ENCODE results near the gene ZNF865.
A peak's percentile ranks its signal among the peaks of the same experiment; 100 is the strongest.
"Not testable (repeated sequence)": the region's sequence is repeated elsewhere in the genome, so short reads cannot be mapped to it uniquely, and the experiment has no call there.

The ZNF865 gene

DNA sequence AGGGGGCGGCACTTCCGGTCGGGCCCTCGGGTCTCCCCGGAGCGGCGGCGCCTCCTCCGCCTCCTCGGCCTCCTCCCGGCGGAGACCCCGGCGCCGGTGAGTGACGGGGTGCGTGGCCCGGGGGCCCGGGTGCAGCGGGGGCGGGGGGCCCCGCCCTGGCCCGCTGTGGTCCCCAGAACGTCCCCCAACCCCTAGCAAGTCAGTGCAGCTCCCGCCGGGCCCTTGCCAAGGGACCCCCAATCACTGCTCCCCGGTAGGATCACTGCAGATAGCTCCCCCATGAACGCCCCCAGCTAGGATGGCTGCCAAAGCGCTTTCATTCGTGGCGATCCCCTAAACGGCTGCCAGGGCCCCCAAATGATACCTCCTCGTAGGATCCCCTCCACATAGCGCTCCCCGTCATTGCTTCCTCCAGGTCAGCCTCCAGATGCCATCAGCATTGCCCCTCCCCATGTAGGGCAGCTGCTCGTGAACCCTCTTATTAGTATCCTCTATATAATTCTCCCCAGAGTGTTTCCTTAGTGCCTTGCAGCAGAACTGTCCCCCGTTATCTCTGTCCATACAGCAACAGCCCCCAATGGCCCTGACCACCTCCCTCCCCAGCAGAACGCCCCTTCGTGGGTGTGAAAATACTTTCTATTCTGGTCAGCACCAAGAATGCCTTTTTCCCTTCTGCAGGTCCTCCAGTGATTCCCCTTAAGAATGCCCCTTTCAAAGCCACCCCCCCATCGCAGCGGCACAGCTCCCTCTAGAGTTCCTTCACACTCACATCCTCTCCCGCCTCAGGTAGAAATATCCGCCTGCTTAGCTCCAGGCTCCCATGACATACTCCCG is at the start of gene ZNF865:
TSS of gene ZNF865 (plus strand) at position 11 of the 834 bp plus-strand sequence. CDS start 7,972 bp downstream, outside the sequence.
- DNase-seq = peak; percentile 71 to 77

DNA sequence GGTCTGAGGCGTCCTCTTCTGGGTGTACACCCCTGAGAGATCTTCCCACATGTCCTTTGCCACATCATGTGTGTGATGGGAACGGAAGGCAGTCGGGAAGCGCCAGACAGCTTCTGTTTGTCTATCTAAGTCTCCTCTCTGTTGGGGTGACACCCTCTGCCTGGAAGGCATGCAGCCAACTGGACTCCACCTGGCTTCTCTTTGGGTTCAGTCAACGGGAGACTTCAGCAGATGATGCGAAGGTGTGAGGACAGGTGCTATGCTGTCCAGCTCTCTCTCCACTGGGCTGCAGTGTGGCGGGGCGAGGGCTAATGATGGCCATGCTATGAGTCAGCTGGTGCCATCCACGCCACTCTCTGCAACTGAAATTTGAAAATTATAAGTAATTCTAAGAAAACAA is 45.8 kb upstream of the ZNF865 start:
- no peak for DNase-seq

DNA sequence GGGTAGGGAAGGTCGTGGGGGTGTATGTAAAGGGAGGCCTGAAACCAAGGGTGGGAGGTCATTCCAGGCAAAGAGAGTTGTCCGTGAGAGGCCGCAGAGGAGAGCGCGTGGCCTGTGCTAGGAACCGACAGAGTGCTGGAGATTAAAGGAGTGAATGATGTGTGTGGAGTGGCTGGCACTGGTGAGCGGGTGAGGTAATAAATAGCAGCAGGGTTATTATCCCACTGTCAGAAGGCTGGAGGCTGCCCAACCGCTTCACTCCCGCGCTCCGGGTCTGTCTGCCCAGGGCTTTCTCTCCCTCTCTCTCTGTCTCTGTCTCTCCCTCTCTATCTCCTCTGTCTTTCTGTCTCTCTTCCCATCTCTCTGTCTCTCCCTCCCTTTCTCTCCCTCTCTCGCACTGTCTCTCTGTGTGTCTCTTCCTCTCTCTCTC is 42.2 kb upstream of the ZNF865 start:
- no peak for DNase-seq

DNA sequence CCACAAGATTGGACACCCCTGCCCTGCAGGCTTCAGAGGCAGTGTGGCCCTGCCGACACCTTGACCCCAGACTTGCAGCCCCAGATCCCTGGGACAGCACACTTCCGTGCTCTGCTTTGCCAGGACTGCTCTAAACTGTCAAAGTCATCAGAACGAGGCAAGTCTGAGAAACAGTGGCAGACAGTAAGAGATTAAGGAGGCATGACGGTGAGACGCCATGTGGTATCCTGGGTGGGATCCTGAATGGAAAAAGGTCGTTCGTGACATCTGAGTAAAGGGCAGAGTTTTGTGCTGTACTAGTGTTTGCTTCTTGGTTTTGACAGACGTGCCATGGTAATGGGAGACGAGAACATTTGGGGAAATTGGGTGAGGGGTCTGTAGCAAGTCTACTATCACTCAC is 38.6 kb upstream of the ZNF865 start:
- DNase-seq = no peak

DNA sequence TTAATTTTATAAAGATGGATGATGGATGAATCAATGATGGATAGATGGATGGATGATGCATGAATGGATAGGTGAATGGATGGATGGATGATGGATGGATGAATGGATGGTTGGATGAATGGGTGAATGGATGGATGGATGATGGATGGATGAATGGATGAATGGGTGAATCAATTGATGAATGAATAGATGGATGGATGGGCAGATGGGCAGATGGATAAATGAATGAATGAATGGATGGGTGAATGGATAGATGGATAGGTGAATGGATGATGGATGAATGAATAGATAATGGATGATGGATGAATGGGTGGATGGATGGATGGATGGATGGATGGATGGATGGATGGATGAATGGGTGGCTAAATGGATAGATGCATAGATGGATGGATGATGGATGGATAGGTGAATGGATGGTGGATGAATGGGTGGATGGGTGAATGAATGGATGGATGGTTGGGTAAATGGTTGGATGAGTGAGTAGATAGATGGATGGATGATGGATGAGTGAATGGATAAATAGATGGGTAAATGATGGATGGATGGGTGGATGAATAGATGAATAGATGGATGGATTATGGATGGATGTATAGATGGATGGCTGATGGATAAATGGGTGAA is 37.6 kb upstream of the ZNF865 start:
- no peak for DNase-seq

DNA sequence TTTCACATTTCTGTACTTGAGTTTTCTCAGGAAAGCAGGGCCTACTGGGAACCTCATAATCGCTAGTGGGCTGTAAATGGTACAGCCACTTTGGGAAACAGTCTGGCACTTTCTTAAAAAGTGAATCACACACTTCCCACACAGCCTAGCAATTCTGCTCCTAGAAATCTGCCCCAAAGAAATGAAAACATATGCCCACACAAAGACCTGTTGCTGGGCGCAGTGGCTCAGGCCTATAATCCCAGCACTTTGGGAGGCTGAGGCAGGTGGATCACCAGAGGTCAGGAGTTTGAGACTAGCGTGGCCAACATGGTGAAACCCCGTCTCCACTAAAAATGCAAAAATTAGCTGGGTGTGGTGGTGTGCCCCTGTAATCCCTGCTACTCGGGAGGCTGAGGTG is 36.0 kb upstream of the ZNF865 start:
- DNase-seq = not testable (repeated sequence)

DNA sequence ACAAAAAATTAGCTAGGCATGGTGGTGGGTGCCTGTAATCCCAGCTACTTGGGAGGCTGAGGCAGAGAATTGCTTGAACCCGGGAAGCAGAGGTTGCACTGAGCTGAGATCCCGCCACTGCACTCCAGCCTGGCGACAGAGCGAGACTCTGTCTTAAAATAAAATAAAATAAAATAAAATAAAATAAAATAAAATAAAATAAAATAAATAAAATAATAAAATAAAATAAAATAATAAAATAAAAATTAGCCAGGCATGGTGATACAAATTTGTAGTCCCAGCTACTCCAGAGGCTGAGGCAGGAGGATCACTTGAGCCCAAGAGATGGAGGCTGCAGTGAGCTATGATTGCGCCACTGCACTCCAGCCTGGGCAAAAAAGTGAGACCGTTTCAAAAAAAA is 31.5 kb upstream of the ZNF865 start:
- not testable (repeated sequence) for DNase-seq

DNA sequence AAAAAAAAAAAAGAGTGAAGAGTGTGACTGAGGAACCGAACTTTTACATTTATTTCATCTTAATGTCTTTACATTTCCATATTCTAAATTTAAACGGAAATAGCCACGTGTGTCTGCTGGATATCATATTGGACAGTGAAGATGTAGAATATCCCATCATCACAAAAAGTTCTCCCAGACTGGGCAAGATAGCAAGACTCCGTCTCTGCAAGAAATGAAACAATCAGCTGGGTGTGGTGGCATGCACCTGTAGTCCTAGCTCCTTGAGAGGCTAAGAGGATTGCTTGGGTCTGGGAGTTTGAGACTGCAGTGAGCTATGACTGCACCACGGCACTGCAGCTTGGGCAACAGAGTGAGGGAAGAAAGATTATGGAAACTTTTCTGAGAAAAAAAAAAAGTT is 28.7 kb upstream of the ZNF865 start:
- no peak for DNase-seq

DNA sequence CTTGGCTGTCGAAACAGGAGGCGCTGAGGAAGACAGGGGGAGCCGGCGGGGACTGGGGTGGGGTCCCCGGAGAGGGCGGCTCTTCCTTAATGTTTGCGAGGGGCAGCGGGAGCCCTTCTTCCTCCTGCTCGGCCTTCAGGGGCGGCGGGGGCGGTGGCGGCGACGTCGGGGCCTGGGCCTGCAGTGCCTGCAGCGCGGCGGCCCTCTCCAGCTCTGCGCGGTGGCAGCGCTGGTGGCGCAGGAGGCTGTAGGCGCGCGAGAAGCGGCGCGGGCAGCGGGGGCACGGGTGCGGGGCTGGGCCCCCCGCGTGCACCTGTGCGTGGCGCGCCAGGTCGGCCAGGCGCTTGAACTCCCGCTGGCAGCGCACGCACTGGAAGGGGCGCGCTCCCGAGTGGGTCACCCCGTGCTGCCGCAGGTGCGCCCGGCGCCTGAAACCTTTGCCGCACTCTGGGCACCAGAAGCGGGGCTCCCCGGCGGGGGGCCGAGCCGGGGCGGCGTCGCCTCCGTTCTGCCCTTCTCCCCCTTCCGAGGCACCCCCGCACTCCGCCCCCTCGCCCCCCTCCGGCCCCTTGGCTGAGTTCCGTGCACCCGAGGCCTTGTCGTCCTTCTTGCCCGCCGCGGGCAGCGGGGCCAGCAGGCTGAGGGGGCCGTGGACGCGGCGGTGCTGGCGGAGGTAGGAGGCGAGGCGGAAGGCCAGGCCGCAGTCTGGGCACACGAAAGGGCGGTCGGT is 27.3 kb upstream of the ZNF865 start:
- no peak for DNase-seq

DNA sequence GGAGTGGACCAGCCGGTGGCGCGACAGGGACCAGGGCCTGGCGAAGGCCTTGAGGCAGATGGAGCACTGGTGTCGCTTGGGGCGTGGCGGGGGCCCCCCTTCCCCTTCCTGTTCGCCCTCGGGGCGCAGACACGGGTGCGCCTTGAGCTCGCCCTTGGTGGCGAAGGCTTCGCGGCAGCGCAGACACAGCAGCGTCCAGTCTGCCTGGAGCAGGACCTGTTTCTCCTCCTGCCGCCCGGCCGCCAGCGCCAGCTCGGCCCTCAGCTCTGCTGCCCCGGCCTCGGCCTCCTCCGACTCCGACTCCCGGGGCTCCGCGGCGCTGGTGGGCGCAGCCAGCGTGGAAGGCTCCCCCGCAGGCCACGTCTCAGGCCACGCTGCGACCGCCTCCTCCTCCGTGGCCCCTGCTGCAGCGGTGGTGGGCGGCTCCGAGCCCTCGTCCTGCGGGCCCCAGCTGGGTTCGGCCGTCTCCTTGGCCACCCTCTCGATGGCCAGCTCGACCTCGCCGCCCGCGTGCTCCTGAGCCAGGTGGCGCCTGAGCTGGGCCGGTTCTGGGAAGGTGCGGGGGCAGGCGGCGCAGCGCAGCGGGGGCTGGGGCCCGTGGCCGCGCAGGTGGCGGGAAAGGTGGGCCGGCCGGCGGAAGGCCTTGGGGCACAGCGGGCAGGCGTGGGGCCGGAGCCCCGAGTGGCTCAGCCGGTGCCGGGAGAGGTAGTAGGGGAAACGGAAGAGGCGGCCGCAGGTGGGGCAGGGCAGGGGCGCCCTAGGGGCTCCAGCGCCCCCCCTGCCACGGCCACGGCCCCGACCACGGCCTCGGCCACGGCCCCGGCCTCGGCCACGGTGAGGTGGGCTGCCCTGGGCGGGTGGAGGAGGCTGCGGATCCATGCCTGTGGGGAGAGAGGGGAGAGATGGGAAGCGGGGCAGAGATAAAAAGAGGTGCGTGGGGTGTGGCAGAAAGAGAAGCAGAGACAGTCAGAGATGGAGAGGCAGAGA is 26.4 kb upstream of the ZNF865 start:
- DNase-seq = no peak

DNA sequence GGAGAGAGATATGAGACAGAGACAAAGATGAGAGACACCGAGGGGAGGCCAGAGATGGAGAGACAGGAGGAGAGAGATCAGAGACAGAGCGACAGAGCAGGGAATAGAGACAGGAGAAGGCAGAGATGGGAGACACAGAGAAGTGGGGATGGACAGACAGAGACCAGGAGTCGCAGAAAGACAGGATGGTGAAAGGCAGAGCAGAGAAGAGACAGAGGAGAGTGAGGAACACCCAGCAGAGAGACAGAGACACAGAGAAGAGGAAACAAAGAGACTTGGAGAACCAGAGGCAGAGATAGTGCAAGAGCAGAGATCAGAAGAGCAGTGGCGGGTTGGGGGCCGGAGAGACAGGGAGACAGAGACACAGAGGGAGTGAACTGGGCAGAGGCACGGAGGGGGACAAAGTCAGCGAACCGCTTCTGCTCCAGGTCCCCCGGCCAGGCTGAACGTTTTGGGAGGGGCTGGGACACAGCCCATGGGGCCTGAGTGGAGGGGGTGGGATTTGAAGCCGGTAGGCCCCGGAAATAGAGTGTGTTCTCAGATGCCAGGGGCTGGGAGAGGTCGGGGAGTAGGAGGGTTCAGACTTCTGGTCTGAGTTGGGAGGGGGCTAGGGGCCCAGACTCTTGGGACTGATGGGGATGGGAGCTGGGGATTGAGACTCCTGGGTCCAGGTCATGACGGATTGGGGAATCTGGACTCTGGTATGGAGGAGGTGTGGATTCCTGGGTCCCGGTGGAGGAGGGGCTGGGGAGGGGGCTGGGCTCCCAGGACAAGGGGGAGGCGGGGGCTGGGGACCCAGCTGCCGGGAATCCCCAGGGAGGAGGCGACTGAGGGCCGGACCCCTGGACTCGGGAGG is 25.5 kb upstream of the ZNF865 start:
- DNase-seq = no peak

DNA sequence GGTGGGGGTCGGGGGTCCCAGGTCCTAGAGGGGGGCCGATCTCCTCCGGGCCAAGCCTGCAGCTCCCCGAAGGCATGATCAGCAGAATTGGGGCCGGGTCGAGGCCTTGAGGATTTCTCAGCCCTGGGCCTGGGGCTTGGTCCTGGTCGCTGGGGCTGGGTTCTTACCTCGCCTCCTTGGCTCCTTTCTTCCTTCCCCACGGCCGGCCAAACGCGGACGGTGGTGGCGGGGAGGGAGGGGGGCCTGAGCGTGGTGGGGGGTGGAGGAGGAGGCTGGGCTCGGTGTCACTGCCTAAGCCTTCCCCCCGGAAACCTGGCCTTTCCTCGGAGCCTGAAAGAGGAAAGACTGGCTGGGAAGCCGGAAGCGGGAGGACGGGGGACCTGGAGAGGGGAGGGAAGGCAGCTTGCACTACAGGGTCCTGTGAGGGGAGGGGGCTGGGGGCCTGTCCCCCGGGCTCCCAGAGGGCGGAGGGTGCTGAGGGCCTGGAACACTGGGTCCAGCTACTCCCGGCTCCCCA is 24.8 kb upstream of the ZNF865 start, which contains the start of gene ZNF579:
TSS of gene ZNF579 (minus strand) at position 221 of the 517 bp plus-strand sequence. CDS start 1,209 bp downstream, outside the sequence.
- DNase-seq = peak; percentile 87 to 88

DNA sequence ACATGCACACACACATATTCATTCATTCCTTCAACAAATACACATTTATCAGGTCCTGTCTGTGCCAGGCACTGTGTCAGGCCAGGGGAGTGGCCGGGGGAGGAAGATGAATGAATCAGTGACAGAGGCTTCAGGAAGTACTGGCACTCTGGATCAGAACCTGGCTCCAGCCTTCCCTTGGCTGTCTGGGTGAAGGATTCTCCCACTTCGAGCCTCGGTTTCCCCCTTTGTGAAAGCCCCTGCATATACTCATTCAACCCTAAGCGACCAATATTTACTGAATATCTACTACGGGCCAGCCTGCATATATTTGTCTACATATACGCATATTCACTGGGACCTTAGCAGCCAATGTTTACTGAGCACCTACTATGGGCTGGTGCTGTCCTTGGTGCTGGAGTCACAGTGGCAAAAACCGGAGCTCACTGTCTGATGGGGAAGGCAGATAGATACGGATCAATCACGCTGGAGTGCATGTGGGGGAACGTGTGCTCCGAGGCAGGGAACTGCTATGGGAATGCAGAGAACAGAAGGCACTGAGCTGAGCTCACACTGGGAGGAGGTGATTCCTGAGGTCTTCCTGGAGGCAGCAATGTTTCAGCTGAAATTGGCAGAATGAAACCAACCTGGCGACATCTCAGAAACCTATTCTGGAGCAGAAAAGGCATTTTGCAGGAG is 24.2 kb upstream of the ZNF865 start:
- DNase-seq = peak in 1 of 2 donors; percentile 33

DNA sequence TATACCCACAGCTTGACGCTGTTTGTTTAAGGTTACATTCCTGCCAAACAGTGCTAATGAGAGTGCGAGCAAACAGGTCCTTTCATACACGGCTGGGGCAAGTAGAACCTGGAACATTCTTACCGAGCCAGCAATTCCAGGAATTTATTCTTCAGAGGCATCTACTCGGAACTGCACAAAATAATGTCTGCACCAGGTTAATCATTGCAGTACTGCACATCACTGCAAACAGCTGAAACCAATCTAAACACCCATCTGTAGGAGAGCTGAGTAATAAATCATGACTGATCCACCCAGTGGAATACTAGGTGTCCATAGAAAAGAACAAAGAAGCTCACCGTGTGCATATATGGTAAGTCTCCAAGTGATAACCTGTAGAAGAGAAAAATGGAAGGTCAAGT is 23.6 kb upstream of the ZNF865 start:
- no peak for DNase-seq

DNA sequence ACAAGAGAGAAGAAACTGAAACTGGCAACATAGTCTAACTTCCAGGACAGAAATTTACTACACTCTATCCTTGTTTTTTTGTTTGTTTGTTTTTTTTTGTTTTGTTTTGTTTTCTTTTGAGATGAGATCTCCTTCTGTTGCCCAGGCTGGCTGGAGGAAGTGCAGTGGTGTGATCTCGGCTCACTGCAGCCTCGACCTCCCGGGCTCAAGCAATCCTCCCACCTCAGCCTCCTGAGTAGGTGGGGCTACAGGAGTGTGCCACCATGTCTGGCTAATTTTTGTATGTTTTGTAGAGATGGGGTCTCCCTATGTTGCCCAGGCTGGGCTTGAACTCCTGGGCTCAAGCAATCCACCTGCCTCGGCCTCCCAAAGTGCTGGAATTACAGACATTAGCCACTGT is 23.2 kb upstream of the ZNF865 start:
- not testable (repeated sequence) for DNase-seq

DNA sequence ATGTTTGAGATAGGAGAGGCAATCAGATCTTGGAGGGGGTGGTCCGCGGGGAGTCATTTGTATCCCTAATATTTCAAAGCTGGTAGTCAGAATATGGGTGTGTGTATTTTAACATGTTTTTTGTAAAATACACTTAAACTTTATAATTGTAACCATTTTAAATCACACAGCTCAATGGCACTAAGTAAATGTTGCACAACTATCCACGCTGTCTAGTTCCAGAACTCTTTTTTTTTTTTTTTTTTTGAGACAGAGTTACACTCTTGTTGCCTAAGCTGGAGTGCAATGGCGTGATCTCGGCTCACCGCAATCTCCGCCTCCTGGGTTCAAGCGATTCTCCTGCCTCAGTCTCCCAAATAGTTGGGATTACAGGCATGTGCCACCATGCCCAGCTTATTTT is 21.6 kb upstream of the ZNF865 start:
- DNase-seq = not testable (repeated sequence)

DNA sequence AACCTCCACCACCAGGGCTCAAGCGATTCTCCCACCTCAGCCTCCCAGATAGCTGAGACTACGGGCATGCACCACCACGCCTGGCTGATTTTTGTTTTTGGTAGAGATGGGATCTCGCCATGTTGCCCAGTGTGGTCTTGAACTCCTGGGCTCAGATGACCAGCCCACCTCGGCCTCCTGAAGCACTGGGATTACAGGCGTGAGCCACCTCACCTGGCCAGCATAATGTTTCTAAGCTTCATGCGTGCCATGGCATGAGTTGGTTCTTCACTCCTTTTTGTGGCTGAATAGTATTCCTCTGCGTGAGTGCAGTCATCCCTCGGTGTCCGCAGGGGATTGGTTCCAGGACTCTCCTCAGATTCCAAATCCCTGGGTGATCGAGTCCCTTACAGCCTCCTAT is 20.6 kb upstream of the ZNF865 start:
- no peak for DNase-seq

DNA sequence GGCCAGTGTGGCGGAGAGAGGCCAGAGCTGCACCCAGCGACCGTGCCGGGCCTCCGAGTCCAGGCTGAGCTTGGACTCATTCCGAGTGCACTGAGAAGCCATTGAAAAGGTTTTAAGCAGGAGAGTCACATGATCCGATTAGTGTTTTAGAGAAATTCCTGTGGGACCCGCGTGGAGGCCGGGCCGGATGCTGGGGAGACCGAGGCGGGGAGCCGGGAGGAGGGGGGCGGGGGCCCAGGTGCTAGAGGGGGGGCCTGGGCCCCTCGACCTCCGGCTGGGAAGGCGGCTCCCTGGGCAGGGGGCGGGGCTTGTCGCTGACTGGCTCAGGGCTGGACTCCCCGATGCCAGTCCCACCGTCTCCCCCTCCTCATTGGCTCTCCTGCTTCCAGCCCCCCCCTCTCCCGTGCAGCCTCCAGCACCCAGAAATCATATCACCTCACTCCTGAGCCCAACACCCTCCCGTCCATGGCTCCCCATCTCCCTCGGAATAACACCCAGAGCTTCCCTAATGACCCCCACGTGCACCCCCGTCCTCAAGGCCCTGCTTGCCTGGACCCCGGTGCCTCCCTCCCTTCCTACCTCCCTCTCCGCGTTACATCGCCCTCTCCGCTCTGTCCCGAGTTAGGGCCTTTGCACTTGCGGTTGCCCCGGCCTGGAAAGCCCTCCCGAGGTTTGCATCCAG is 19.6 kb upstream of the ZNF865 start:
- DNase-seq = peak; percentile 65 to 68

DNA sequence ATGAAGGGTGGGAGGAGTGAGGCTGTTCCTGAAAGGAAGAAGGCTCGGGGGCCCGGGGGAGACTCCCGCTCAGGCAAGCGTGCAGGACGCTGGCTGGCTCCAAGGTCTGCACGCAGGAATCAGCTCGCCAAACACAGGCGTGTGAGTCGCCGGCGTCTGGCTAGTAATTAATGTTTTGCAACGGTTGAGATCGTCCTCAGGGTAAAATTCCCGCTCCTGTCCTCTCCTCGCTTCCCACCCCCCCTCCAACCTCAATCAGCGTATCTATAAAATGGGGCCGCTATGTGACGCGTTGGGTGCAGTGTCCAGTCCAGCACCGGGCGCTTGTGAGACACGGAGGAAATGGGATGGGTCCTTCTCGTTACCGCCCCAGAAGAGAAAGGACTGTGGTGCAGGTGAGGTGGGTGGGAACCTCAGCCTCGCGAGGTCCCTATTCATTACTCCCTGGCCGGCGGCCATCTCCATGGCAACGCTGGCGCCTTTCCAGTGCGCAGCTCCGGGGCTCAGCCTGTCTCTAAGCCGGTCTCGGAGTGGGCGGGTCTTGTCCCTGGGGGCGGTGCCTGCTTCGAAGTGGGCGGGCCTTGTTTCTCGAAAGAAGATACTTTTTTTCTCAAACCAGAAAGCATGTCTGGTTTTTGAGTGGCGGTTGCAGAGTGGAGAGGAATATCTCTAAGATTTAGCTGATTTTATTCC is 18.3 kb upstream of the ZNF865 start:
- peak; percentile 94 to 97 for DNase-seq
